Dendritic cell treated with granulocyte-macrophage colony-stimulating factor and Interleukin-4, amounts not matched to agents 40 ng/mL and 50 ng/mL, for 4 days (primary cell): ENCODE data around the gene ARAP2.

ENCODE experiments used
- H3K27ac Mint-ChIP-seq: one replicate; pipeline ENCODE4 v1.8.0; 2022; ENCODE audit warnings: mild to moderate bottlenecking, mixed read lengths
- H3K27me3 Mint-ChIP-seq: one replicate; pipeline ENCODE4 v1.8.0; 2022; ENCODE audit warnings: mild to moderate bottlenecking, mixed read lengths
- H3K36me3 Mint-ChIP-seq: one replicate; pipeline ENCODE4 v1.8.0; 2022; ENCODE audit warnings: low read depth, mixed read lengths
- H3K4me1 Mint-ChIP-seq: one replicate; pipeline ENCODE4 v1.8.0; 2022; ENCODE audit warnings: low read depth, mixed read lengths
- H3K4me3 Mint-ChIP-seq: one replicate; pipeline ENCODE4 v1.8.0; 2022; ENCODE audit warnings: mild to moderate bottlenecking, moderate library complexity, mixed read lengths
- H3K9me3 Mint-ChIP-seq: one replicate; pipeline ENCODE4 v1.8.0; 2022; ENCODE audit warnings: mixed read lengths
- intact Hi-C: fragments of 100-400 bp; cut with micrococcal nuclease; formaldehyde crosslinking; loops from one replicate; pipeline ENCODE4 v1.15.0; 2022

Gene ARAP2

DNA sequence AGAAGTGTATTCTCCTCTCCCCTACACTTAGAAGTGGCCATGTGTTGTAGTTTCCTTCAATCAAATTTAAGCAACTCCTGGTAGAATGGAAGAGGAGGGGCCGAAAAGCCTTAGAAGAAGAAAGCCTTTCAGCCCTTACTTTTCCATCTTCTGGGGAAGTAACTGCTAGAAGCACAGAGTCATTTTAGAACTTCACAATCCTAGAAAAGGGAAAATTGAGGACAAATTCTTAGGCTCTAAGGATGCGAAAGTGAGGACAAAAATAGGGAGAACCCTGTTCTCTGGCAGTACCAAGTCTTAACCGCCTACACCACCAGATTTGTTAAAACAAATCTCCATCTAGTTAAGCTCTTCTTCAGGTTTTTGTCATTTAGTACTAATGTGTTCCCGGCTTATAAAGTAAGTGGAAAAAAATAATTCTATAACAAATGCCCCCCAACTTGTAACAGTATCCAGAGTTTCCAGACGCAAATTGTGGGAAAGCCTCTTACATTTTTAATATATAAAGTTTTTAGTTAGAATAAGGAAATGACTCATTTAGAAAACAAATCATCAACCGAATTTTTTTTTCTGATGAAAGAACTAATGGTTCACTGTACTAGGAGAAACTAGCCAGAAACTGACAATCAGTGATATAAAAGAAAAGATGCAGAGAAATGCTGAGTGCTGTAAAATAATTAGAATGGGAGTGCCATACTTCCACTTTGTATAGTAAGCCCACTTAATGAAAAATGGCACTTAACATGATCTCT lies 76.0 kb downstream of the ARAP2 start:
- H3K36me3 Mint-ChIP-seq, result peaks cover 45% of the 10 kb centered on the region
- intact Hi-C loops, result no loop called here
- H3K4me1 Mint-ChIP-seq, result no peaks in the 10 kb centered on the region
- no peaks in the 10 kb centered on the region for H3K27me3 Mint-ChIP-seq
- H3K9me3 Mint-ChIP-seq, result no peaks in the 10 kb centered on the region
- H3K27ac Mint-ChIP-seq, result no peak overlapping the region
- no peak overlapping the region for H3K4me3 Mint-ChIP-seq

DNA sequence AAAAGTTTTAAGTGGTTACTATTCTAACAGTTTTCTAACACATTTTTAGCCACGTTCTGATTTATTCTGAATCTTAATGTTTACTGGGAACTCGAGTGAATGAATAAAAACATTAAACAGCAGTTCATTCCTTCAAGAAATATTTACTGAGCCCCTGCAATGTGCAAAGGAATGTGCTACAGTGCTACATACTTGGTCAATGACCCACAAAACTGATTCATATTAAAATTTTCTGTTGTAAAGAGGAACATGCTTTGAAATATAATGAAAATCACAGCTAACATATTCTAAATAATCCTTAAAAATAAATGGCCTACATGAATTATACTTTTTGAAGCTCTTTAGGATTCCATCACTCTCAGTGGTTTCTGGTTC lies 78.7 kb downstream of the ARAP2 start:
- Mint-ChIP-seq H3K4me3 (no peak overlapping the region), H3K9me3 (no peaks in the 10 kb centered on the region), H3K27me3 (no peaks in the 10 kb centered on the region), H3K4me1 (no peaks in the 10 kb centered on the region), H3K27ac (no peak overlapping the region), H3K36me3 (peaks cover 68% of the 10 kb centered on the region)
- intact Hi-C loops, result no loop called here

DNA sequence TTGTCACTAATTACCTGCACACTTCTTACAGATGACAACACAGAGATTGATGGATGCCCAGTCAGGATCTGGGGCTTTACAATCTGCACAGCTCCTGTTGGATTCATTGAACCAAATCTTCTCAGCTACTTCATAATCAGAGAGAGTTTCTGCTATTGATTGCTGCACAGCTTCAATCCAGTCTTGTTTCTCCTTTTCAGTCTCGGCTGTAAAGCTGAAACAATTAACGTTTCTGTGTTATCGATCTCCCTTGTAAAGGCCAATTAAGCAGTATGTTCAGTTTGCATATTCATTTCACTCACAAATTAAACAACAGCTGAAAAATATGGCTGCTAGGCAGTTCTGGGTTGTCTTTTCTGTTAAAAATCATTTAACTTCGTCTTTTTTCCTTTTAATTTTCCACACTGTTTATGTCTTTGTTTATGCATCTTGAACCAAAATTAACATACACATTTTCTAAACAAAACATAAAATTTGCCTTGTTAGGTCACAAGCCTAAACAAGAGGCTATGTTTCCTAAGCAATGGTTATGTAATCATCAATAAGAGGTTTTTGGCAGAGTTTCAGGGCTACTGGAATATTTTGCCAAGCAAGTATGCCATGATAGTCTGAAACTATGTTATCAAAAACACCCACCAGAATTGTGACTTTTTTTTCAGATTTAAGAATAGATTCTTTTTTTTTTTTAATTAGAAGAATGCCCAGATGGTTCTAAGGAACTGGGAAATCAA lies 79.2 kb downstream of the ARAP2 start:
- intact Hi-C loops, result no loop called here
- Mint-ChIP-seq H3K27me3 (no peaks in the 10 kb centered on the region), H3K27ac (no peak overlapping the region), H3K4me1 (no peaks in the 10 kb centered on the region), H3K4me3 (no peak overlapping the region), H3K36me3 (peaks cover 69% of the 10 kb centered on the region), H3K9me3 (no peaks in the 10 kb centered on the region)

DNA sequence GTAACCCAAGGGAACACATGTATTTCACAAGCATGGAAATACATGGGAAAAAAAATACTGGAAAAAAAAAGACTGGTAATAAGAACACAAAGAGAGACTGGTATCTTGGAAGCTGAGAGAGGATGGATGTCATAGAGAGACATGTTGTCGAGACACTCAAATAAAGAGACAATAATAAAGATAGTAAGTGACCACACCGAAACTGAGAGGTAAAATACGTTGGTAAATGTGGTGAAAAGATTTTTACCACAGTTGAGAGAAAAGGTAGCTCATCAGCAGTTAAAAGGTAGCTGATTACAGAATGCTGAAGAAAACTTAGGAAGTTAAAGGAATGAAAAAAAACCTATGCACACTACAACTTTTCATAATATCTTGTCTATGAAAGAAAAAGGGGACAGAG lies 81.1 kb downstream of the ARAP2 start:
- no peaks in the 10 kb centered on the region for H3K4me1 Mint-ChIP-seq
- H3K9me3 Mint-ChIP-seq, result no peaks in the 10 kb centered on the region
- no peak overlapping the region for H3K27ac Mint-ChIP-seq
- H3K36me3 Mint-ChIP-seq, result peaks cover 79% of the 10 kb centered on the region
- no peak overlapping the region for H3K4me3 Mint-ChIP-seq
- intact Hi-C loops, result no loop called here
- H3K27me3 Mint-ChIP-seq, result no peaks in the 10 kb centered on the region

DNA sequence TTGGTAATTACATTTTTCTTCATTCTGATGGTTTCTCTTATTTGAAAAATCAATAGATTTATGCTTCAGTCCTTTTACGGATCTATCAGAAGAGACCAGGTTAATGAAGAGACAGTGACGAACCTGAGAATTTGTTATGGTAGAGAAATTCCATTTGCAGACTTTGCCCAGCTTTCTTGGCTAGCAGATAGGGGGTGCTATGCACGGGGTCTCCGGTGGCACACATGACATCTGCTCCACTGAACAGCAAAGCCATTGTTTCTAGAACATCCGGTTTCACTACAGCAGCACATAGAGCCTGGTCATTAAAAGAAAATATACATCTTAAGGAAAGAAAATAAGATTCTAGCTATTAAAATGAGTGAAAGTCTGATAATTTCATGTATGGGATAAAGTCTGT lies 85.1 kb downstream of the ARAP2 start:
- intact Hi-C loops, result no loop called here
- peaks cover 89% of the 10 kb centered on the region for H3K36me3 Mint-ChIP-seq
- peaks cover 8% of the 10 kb centered on the region for H3K4me1 Mint-ChIP-seq
- no peak overlapping the region for H3K4me3 Mint-ChIP-seq
- H3K9me3 Mint-ChIP-seq, result no peaks in the 10 kb centered on the region
- no peak overlapping the region for H3K27ac Mint-ChIP-seq
- H3K27me3 Mint-ChIP-seq, result no peaks in the 10 kb centered on the region

DNA sequence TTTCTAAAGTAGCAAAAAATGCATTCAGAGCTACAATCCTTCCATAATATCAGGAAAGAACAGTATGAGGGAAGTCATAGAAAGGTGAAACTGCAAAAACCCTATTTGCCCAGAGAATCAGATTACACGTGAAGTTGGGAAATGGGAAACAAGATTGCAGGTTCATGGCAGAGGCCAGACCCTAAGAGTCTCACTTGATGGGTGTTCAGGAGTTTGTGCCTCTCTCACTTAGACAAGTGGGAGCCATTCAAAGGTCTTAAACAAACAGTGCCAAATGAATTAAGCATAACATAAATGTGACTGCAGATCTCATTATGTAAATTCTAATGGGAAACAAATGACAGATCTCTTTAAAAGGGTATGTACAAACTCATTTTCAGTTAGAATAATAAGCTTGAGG lies 91.6 kb downstream of the ARAP2 start:
- intact Hi-C loops, result no loop called here
- no peak overlapping the region for H3K27ac Mint-ChIP-seq
- H3K36me3 Mint-ChIP-seq, result peaks cover 77% of the 10 kb centered on the region
- no peak overlapping the region for H3K4me3 Mint-ChIP-seq
- peaks cover 8% of the 10 kb centered on the region for H3K4me1 Mint-ChIP-seq
- no peaks in the 10 kb centered on the region for H3K9me3 Mint-ChIP-seq
- no peaks in the 10 kb centered on the region for H3K27me3 Mint-ChIP-seq

DNA sequence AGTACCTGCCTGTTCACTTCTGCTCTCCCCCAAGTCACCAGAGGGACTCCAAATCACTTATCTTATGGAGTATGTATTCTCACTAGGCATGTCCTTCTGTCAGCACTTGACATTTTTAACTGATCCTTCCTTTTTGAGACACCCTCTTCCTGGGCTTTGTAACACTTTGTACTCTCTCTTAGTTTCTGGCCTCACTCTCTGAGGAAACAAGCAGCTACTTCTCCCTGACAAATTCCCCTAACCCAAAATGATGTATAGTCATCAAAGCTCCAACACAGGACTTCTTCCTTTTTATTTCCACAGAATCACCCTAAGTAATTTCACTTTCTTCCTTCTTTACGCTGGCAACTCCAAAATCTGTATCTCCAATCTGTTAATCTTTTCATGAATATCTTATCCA lies 101.8 kb downstream of the ARAP2 start:
- peak overlapping the region; percentile 37 for H3K27ac Mint-ChIP-seq

DNA sequence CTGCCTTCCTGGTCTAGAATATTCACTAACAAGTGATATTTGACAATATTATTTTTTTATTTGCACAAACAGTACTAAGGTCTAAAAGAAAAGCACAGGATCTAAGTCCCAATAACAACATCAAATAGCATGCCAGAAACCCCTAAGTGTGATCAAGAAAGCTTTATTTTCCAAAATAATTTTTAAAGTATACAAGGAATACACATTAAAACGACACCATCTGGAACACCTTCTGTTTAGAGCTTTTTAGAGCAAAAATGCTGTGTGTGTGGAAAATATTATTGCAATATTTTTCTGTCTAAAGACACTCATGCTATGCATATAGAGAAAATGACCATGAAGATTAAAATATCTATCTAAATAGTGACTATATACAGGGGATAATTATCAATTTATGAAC lies 103.1 kb downstream of the ARAP2 start:
- Mint-ChIP-seq H3K27me3 (no peaks in the 10 kb centered on the region), H3K9me3 (no peaks in the 10 kb centered on the region), H3K4me1 (peaks cover 11% of the 10 kb centered on the region), H3K36me3 (peaks cover 52% of the 10 kb centered on the region), H3K4me3 (no peak overlapping the region), H3K27ac (no peak overlapping the region)
- intact Hi-C loops, result no loop called here

More for the DNA sequence above, 101.8 kb downstream of the ARAP2 start:
- Mint-ChIP-seq H3K4me1 (peaks cover 11% of the 10 kb centered on the region), H3K9me3 (no peaks in the 10 kb centered on the region), H3K27me3 (no peaks in the 10 kb centered on the region), H3K36me3 (peaks cover 63% of the 10 kb centered on the region), H3K4me3 (no peak overlapping the region)
- intact Hi-C loops, result no loop called here

DNA sequence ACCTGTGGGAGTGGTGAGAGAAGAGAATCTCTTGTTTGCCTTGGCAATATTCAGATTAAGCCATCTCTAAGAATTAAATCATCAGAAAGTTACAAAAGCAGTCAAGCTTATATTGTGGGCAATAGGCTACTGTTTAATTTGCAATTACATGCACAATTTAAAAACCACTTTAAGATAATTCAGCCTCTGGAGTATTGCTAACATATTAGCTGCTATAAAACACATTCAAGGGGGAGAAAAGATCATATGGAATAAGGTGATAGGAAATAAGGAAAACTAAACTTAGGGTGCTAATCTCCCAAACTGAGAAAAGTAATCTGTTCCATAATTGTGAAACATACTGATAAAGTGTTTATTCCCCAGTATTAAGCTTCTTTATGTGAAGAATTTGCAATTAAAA lies 103.9 kb downstream of the ARAP2 start:
- intact Hi-C loops, result no loop called here
- H3K27ac Mint-ChIP-seq, result no peak overlapping the region
- H3K4me1 Mint-ChIP-seq, result peaks cover 11% of the 10 kb centered on the region
- H3K9me3 Mint-ChIP-seq, result no peaks in the 10 kb centered on the region
- no peak overlapping the region for H3K4me3 Mint-ChIP-seq
- peaks cover 44% of the 10 kb centered on the region for H3K36me3 Mint-ChIP-seq
- no peaks in the 10 kb centered on the region for H3K27me3 Mint-ChIP-seq

DNA sequence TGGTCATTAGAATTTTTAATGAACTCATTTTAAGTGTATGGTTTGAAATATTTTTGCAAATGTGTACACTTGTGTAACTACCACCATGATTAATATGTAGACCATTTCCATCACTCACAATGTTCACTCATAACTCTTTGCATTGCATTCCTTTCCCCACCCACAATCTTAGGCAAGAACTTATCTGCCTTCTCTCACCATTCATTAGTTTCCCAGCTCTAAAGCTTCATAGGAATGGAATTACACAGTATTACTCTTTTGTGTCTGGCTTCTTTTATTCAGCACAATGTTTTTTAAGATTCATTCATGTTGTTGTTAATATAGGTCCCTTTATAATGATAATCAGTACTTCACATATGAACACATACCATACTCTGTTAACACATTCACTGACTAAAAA lies 106.1 kb downstream of the ARAP2 start:
- Mint-ChIP-seq H3K27ac (no peak overlapping the region), H3K4me3 (no peak overlapping the region), H3K9me3 (no peaks in the 10 kb centered on the region), H3K27me3 (no peaks in the 10 kb centered on the region), H3K36me3 (peaks cover 34% of the 10 kb centered on the region), H3K4me1 (peaks cover 11% of the 10 kb centered on the region)
- intact Hi-C loops, result no loop called here

DNA sequence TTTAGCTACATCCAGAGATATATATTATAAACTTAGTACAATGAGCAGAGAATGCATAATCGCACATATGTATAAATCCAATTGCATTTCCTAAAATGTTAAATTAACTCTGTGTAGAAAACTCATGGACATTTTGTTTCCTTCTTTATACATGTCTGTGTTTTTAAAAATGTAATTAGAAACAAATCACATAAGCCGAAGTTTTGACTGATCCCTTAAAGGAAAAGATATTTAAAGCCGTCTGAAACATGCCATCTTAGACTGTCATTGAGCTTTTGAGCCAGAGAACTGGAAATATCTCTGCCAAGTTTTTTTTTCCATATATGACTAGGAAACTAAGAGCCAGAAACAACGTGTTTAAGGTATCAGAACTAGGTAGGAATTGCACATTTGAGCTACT lies 107.0 kb downstream of the ARAP2 start:
- intact Hi-C loops, result no loop called here
- Mint-ChIP-seq H3K27me3 (no peaks in the 10 kb centered on the region), H3K9me3 (no peaks in the 10 kb centered on the region), H3K27ac (no peak overlapping the region), H3K4me3 (no peak overlapping the region), H3K4me1 (peaks cover 4% of the 10 kb centered on the region), H3K36me3 (peaks cover 28% of the 10 kb centered on the region)

DNA sequence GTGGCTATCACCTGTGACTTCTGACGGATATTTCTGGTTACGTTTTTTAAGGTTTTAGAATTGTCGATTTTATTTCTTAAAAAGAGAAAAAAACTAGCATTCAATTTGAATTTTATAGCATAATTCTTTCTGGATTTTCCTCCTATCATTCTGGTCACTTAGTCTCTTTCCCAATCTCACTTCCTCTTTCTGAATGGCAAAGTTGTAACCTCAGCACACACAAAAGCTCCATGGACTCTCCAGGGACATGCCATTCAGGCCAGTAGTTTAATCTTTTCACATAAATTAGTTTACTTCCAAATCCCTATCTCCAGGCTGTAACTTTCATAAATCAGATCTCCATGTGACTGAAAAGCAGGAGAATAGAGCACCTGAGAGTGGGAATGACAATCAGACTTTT lies 110.7 kb downstream of the ARAP2 start:
- H3K27me3 Mint-ChIP-seq, result no peaks in the 10 kb centered on the region
- H3K36me3 Mint-ChIP-seq, result peaks cover 32% of the 10 kb centered on the region
- no peaks in the 10 kb centered on the region for H3K9me3 Mint-ChIP-seq
- H3K4me3 Mint-ChIP-seq, result no peak overlapping the region
- intact Hi-C loops, result no loop called here
- peaks cover 18% of the 10 kb centered on the region for H3K4me1 Mint-ChIP-seq
- H3K27ac Mint-ChIP-seq, result no peak overlapping the region

DNA sequence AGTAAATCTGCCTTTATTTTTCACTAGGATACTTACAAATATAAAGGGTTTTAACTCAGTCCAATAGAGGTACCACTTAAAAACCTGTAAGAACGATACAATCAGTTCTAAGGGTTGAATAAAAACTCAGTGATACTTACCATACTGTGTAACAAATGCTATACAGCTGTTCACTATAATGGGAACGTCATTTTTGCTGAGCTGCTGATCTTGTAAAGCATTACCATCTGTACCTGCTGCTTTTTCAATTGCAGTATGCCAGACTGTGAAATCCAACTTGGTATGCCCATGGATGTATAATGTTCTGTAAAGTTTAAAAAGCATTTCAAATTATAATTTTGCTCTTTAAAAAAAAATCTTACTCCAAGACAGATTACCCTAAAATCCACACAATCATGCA lies 111.2 kb downstream of the ARAP2 start:
- peaks cover 19% of the 10 kb centered on the region for H3K4me1 Mint-ChIP-seq
- intact Hi-C loops, result no loop called here
- H3K27ac Mint-ChIP-seq, result no peak overlapping the region
- no peaks in the 10 kb centered on the region for H3K27me3 Mint-ChIP-seq
- H3K4me3 Mint-ChIP-seq, result no peak overlapping the region
- peaks cover 27% of the 10 kb centered on the region for H3K36me3 Mint-ChIP-seq
- no peaks in the 10 kb centered on the region for H3K9me3 Mint-ChIP-seq

DNA sequence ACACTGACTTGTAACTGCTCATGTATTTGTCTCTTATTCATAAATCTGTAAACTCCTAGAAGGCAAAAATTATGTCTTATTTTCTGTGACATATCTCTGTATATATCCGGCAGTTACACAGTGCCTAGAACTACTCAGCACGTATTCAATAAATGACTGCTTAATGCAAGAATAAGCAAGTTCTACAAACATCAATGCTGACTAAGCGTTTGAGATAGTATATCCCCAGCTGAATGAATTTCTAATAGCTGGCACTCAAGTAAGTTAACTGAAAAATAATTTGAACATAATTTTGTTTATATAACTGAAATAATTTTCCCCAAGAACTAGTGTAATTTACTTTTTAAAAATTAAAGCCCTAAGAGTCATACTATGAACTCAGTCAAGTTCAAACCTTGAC lies 113.7 kb downstream of the ARAP2 start:
- intact Hi-C loops, result no loop called here
- H3K27me3 Mint-ChIP-seq, result no peaks in the 10 kb centered on the region
- H3K4me3 Mint-ChIP-seq, result no peak overlapping the region
- H3K27ac Mint-ChIP-seq, result no peak overlapping the region
- peaks cover 28% of the 10 kb centered on the region for H3K36me3 Mint-ChIP-seq
- no peaks in the 10 kb centered on the region for H3K9me3 Mint-ChIP-seq
- peaks cover 19% of the 10 kb centered on the region for H3K4me1 Mint-ChIP-seq

DNA sequence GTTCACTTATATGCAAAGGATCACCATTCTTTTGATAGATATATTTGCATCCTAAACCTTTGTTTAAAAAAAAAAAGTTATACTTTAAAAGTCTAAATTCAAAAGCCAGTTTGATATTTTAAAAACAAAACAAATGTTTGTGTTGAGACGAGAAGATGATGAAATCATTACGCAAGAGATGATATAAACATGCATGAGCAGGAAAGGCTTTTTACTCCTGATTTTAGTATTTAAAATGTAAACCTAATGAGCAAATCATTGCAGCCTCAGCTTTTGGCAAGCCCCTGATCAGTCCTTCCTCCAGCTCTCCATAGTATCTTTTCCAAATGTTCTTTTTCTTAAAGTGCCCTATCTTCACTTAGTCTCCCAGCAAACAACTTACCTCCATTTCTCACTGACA lies 115.6 kb downstream of the ARAP2 start:
- Mint-ChIP-seq H3K27ac (no peak overlapping the region), H3K4me3 (no peak overlapping the region), H3K27me3 (no peaks in the 10 kb centered on the region), H3K4me1 (peaks cover 31% of the 10 kb centered on the region), H3K36me3 (peaks cover 46% of the 10 kb centered on the region), H3K9me3 (no peaks in the 10 kb centered on the region)
- intact Hi-C loops, result no loop called here
